ENCODE measurements around the gene USP16. TPM values are rescaled to one million over a fixed set of nuclear protein-coding genes. Genes with fewer than 3 reads are reported as not detected.

Gene USP16
- total and polyA plus RNA-seq, 2 donors (not counting 1 experiment from before 2014, with no cell fraction given): 13.1 to 54.7 TPM

DNA sequence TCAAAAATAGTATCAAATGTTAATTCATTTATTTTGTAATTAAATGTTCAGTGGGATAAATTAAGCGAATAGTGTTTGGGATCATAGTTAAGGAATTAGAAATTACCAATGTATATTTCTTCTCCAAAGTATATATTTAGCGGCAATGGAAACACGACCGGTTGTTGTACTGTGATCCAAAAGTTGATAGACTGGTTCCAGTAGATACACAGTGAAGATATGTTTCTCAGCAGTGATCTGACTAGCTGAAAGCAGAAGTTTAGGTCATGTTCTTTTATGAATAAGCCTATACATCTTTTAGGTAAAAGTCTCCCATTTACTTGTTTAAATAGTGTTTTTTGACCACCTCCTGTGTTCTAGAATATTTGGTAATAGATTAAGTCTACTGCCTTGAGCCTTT is 8.8 kb downstream of the USP16 start:
- no peak for DNase-seq
- peaks cover 11% of the 10 kb centered on the region for H3K4me1 Mint-ChIP-seq
- H3K27ac Mint-ChIP-seq: no peak overlapping the region
- ChIA-PET POLR2A (interaction anchor here (1.2 kb wide), 2 partner anchors 41 to 46 kb away, joined by 3 to 6 read pairs; partner anchors contain the start of gene LTN1), CTCF (interaction anchor here (0.9 kb wide), 1 partner anchor 26 kb away, joined by 3 read pairs; no protein-coding TSS in a partner anchor)
- Histone ChIP-seq H3K9ac (ENCODE audit: low read length) (no peak overlapping the region), H3K4me3 (ENCODE audit: control extremely low read depth in 1 of 5, extremely low read depth in 1 of 5, insufficient read depth in 1 of 5, low read depth in 2 of 5, low read length in 4 of 5) (no peak overlapping the region), H3K36me3 (replicated peaks in 1 of 2; ENCODE audit: control extremely low read depth in 1 of 2, control insufficient read depth in 1 of 2, extremely low read depth in 1 of 2, insufficient read depth in 2 of 2, low read length in 1 of 2) (peaks cover 7 to 72% of the 10 kb centered on the region in 2 experiments), H3K4me1 (ENCODE audit: control insufficient read depth in 2 of 2, insufficient read depth in 2 of 2, low read length in 2 of 2) (peaks cover 0 to 3% of the 10 kb centered on the region in 2 donors), H4K20me1 (ENCODE audit: control insufficient read depth, insufficient read depth, low read length, poor library complexity, severe bottlenecking) (peaks cover 2% of the 10 kb centered on the region), H3K27ac (ENCODE audit: low read length in 2 of 2) (no peak overlapping the region), H3K4me2 (replicated peaks; ENCODE audit: low read depth, low read length, poor library complexity, severe bottlenecking) (no peak overlapping the region), H3K79me2 (ENCODE audit: control insufficient read depth, insufficient read depth, low read length) (peaks cover 52% of the 10 kb centered on the region), H2AFZ (ENCODE audit: insufficient read depth, low read depth, low read length, poor library complexity, severe bottlenecking) (no peak overlapping the region), H3K9me3 (ENCODE audit: control extremely low read depth in 1 of 3, control insufficient read depth in 2 of 3, insufficient read depth in 1 of 3, low read length in 2 of 3) (no peaks in the 10 kb centered on the region), H3K27me3 (replicated peaks in 1 of 4; ENCODE audit: control extremely low read depth in 1 of 4, control insufficient read depth in 3 of 4, insufficient read depth in 4 of 4, low read length in 3 of 4) (no peaks in the 10 kb centered on the region)
- H3K27me3 Mint-ChIP-seq: no peaks in the 10 kb centered on the region
- whole genome bisulfite sequencing (ENCODE audit: insufficient coverage): no CpG with 5 or more reads among the region's 4 CpGs
- intact Hi-C loops (cut with micrococcal nuclease): no loop called here
- no peak for ATAC-seq (ENCODE audit: low read depth)
- H3K4me3 Mint-ChIP-seq: no peak overlapping the region
- TF ChIP-seq, protein P1, sequence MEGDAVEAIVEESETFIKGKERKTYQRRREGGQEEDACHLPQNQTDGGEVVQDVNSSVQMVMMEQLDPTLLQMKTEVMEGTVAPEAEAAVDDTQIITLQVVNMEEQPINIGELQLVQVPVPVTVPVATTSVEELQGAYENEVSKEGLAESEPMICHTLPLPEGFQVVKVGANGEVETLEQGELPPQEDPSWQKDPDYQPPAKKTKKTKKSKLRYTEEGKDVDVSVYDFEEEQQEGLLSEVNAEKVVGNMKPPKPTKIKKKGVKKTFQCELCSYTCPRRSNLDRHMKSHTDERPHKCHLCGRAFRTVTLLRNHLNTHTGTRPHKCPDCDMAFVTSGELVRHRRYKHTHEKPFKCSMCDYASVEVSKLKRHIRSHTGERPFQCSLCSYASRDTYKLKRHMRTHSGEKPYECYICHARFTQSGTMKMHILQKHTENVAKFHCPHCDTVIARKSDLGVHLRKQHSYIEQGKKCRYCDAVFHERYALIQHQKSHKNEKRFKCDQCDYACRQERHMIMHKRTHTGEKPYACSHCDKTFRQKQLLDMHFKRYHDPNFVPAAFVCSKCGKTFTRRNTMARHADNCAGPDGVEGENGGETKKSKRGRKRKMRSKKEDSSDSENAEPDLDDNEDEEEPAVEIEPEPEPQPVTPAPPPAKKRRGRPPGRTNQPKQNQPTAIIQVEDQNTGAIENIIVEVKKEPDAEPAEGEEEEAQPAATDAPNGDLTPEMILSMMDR (IDR thresholded peaks at IDR 0.05): no peak
- TF ChIP-seq EZH2 (IDR thresholded peaks at IDR 0.05; ENCODE audit: borderline replicate concordance, insufficient read depth, low read depth, low read length, poor library complexity, severe bottlenecking): no peak
- no peaks in the 10 kb centered on the region for H3K9me3 Mint-ChIP-seq (ENCODE audit: insufficient read depth)

DNA sequence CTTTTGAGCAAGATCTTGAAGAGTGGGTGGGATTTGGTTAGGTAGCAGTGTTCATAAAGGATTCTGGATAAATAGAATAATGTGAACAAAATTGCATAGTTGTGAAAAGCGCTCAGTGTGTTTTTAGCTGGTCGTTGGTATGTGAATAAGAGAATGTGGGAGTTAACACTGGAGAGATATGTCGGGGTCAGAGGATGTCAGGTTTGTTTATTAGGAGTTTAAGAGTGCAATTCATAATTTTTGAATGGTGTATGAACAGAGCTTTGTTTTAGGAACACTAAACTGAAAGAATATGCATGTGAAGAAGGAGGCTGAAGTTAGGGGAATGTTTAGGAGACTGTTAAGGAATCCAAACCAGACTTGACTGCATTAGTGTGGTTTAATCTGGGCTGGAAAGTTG is 9.4 kb downstream of the USP16 start:
- H3K9ac ChIP-seq (ENCODE audit: low read length): no peak overlapping the region
- no peaks in the 10 kb centered on the region for H3K9me3 Mint-ChIP-seq (ENCODE audit: insufficient read depth)
- H3K4me1 Mint-ChIP-seq: peaks cover 11% of the 10 kb centered on the region
- ChIA-PET POLR2A (interaction anchor here (0.7 to 1.2 kb wide), 3 partner anchors 41 to 90 kb away, joined by 3 to 6 read pairs (median 4); partner anchors contain the start of gene LTN1), CTCF (interaction anchor here (0.9 kb wide), 1 partner anchor 27 kb away, joined by 3 read pairs; no protein-coding TSS in a partner anchor)
- peaks cover 46% of the 10 kb centered on the region for H3K79me2 ChIP-seq (ENCODE audit: control insufficient read depth, insufficient read depth, low read length)
- DNase-seq (no peak), ATAC-seq (ENCODE audit: low read depth) (no peak)
- peaks cover 7 to 75% of the 10 kb centered on the region in 2 experiments for H3K36me3 ChIP-seq (replicated peaks in 1 of 2; ENCODE audit: control extremely low read depth in 1 of 2, control insufficient read depth in 1 of 2, extremely low read depth in 1 of 2, insufficient read depth in 2 of 2, low read length in 1 of 2)
- H3K27me3 Mint-ChIP-seq: no peaks in the 10 kb centered on the region
- intact Hi-C loops (cut with micrococcal nuclease): no loop called here
- no peak overlapping the region for H3K27ac ChIP-seq (ENCODE audit: low read length in 2 of 2)
- H3K4me2 ChIP-seq (replicated peaks; ENCODE audit: low read depth, low read length, poor library complexity, severe bottlenecking): no peak overlapping the region
- TF ChIP-seq EZH2 (IDR thresholded peaks at IDR 0.05; ENCODE audit: borderline replicate concordance, insufficient read depth, low read depth, low read length, poor library complexity, severe bottlenecking): no peak
- TF ChIP-seq, protein P1 (IDR thresholded peaks at IDR 0.05): no peak
- peaks cover 0 to 3% of the 10 kb centered on the region in 2 donors for H3K4me1 ChIP-seq (ENCODE audit: control insufficient read depth in 2 of 2, insufficient read depth in 2 of 2, low read length in 2 of 2)
- no peak overlapping the region for H3K27ac Mint-ChIP-seq
- H3K27me3 ChIP-seq (replicated peaks in 1 of 4; ENCODE audit: control extremely low read depth in 1 of 4, control insufficient read depth in 3 of 4, insufficient read depth in 4 of 4, low read length in 3 of 4): no peaks in the 10 kb centered on the region
- no peaks in the 10 kb centered on the region for H4K20me1 ChIP-seq (ENCODE audit: control insufficient read depth, insufficient read depth, low read length, poor library complexity, severe bottlenecking)
- no peaks in the 10 kb centered on the region for H3K9me3 ChIP-seq (ENCODE audit: control extremely low read depth in 1 of 3, control insufficient read depth in 2 of 3, insufficient read depth in 1 of 3, low read length in 2 of 3)
- 98% methylated on average over 3 of the region's 3 CpGs for WGBS (ENCODE audit: insufficient coverage)
- no peak overlapping the region for H2AFZ ChIP-seq (ENCODE audit: insufficient read depth, low read depth, low read length, poor library complexity, severe bottlenecking)
- no peak overlapping the region for H3K4me3 Mint-ChIP-seq
- no peak overlapping the region for H3K4me3 ChIP-seq (ENCODE audit: control extremely low read depth in 1 of 5, extremely low read depth in 1 of 5, insufficient read depth in 1 of 5, low read depth in 2 of 5, low read length in 4 of 5)
